ENCODE data around the gene ZNF207.
"Not testable (repeated sequence)": the region's sequence is repeated elsewhere in the genome, so short reads cannot be mapped to it uniquely, and the experiment has no call there.

- TF ChIP-seq YY1 (IDR thresholded peaks at IDR 0.05; ENCODE audit: insufficient read depth, insufficient read length); ZNF274 (IDR thresholded peaks at IDR 0.05; ENCODE audit: low read depth, low read length); SUZ12 (IDR thresholded peaks at IDR 0.05; ENCODE audit: extremely low read depth, insufficient read depth, insufficient read length): not testable (repeated sequence)
Observed at GRCh38 chr17:32388128-32388527, 38.2 kb downstream of the ZNF207 start.
